Endothelial cell of umbilical vein (primary cell): ENCODE results near the gene ASCL5. TPM values are rescaled to one million over a fixed set of nuclear protein-coding genes. Genes with fewer than 3 reads are reported as not detected.

Experiments
- BruUV-seq: library from RNA; stranded (reverse); fragments of 400-500 nt; replicated peaks from 2 replicates; lab custom pipeline; 2021; lab: Mats Ljungman, UMichigan
- CTCF ChIA-PET: fragments of 300-600, 350-600 bp; sonication (Branson Sonifier 250); formaldehyde crosslinking; loops from one replicate; lab custom pipeline; 2021; ENCODE audit warnings: antibody characterized with exemption, inconsistent platforms; lab: Charles Lee
- POLR2A ChIA-PET: fragments of 300-600, 350-600 bp; sonication (Branson Sonifier 250); formaldehyde crosslinking; loops from one replicate; lab custom pipeline; 2021; ENCODE audit warnings: antibody characterized with exemption, inconsistent platforms; lab: Charles Lee
- DNase-seq: peaks from one replicate; pipeline ENCODE4 v3.0.0-alpha.2; 2011; ENCODE audit warnings: low read depth, low spot score
- FAIRE-seq: peaks from 2 replicates; lab custom pipeline; 2011; peaks lifted over from hg19 to GRCh38; lab: Jason Lieb, UNC
- H2AFZ ChIP-seq: 2 replicates; pipeline ENCODE4 v1.6.0; 2012; ENCODE audit warnings: low read depth, low read length, control low read depth, inconsistent platforms
- H3K27ac ChIP-seq: 2 replicates; pipeline ENCODE4 v1.5.1; 2011; ENCODE audit warnings: low read depth, mild to moderate bottlenecking, control low read depth, low read length, moderate library complexity; ENCODE audit not compliant: insufficient read depth
- H3K27me3 ChIP-seq, 2 experiments: 2 replicates each; pipeline versions ENCODE4 v1.6.0 to v1.6.1; 2011; ENCODE audit warnings: low read length in 2 of 2, mixed read lengths in 1 of 2; ENCODE audit not compliant: control insufficient read depth in 2 of 2, insufficient read depth in 2 of 2
- H3K36me3 ChIP-seq, 2 experiments: 2 replicates in 1 of 2; 3 replicates in 1 of 2; pipeline ENCODE4 v1.5.1; 2011; ENCODE audit warnings: low read length in 2 of 2, mild to moderate bottlenecking in 1 of 2, moderate library complexity in 1 of 2; ENCODE audit not compliant: control insufficient read depth in 2 of 2, insufficient read depth in 2 of 2; ENCODE audit errors: extremely low read depth in 1 of 2
- H3K4me1 ChIP-seq: 3 replicates; pipeline ENCODE4 v1.5.1; 2011; ENCODE audit warnings: mild to moderate bottlenecking, low read length; ENCODE audit not compliant: control insufficient read depth, insufficient read depth; ENCODE audit errors: extremely low read depth
- H3K4me2 ChIP-seq: 2 replicates; pipeline ENCODE4 v1.6.1; 2011; ENCODE audit warnings: low read length, control low read depth, mixed read lengths; ENCODE audit not compliant: insufficient read depth
- H3K4me3 ChIP-seq, 3 experiments: fragments of 200-600 bp in 1 of 3; sonication (generic), shearing (Covaris generic) in 1 of 3; replicated peaks in 1 of 3; 2 replicates each; pipeline ENCODE4 v1.5.1; 2011 to 2016; ENCODE audit warnings: control low read depth in 3 of 3, low read length in 3 of 3, mild to moderate bottlenecking in 2 of 3, inconsistent platforms in 1 of 3, low read depth in 1 of 3, moderate library complexity in 1 of 3; ENCODE audit not compliant: insufficient read depth in 1 of 3
- H3K79me2 ChIP-seq: 2 replicates; pipeline ENCODE4 v1.6.0; 2012; ENCODE audit warnings: low read length, inconsistent platforms; ENCODE audit not compliant: control insufficient read depth, insufficient read depth
- H3K9ac ChIP-seq: replicated peaks from 2 replicates; pipeline ENCODE3; 2011; ENCODE audit warnings: low read length, control low read depth; ENCODE audit not compliant: insufficient read depth; ENCODE audit errors: extremely low read depth
- H3K9me1 ChIP-seq: replicated peaks from 3 replicates; pipeline ENCODE4 v1.6.0; 2011; ENCODE audit warnings: mild to moderate bottlenecking, low read length; ENCODE audit not compliant: control insufficient read depth, insufficient read depth; ENCODE audit errors: extremely low read depth
- H3K9me3 ChIP-seq: replicated peaks from 2 replicates; pipeline ENCODE4 v1.5.1; 2012; ENCODE audit warnings: low read length, inconsistent platforms; ENCODE audit not compliant: control insufficient read depth, insufficient read depth
- H4K20me1 ChIP-seq: replicated peaks from 2 replicates; pipeline ENCODE3; 2011; ENCODE audit warnings: mild to moderate bottlenecking, low read length; ENCODE audit not compliant: control insufficient read depth, insufficient read depth; ENCODE audit errors: extremely low read depth
- EZH2 ChIP-seq: IDR thresholded peaks from 2 replicates; pipeline ENCODE4 v1.6.1; 2012; ENCODE audit warnings: borderline replicate concordance, low read depth, mild to moderate bottlenecking, moderate library complexity, low read length, inconsistent platforms; ENCODE audit not compliant: severe bottlenecking
- FOS ChIP-seq: IDR thresholded peaks from 2 replicates; pipeline ENCODE4 v1.6.1; 2011; ENCODE audit warnings: mild to moderate bottlenecking, low read length, moderate library complexity, borderline replicate concordance; ENCODE audit not compliant: insufficient read depth
- GATA2 ChIP-seq: IDR thresholded peaks from 2 replicates; pipeline ENCODE4 v1.7.0; 2011; ENCODE audit warnings: low read depth, mild to moderate bottlenecking, moderate library complexity, mixed read lengths, low read length; ENCODE audit not compliant: insufficient read length, insufficient read depth
- JUN ChIP-seq: IDR thresholded peaks from 2 replicates; pipeline ENCODE4 v1.6.1; 2011; ENCODE audit warnings: borderline replicate concordance, low read depth; ENCODE audit not compliant: insufficient read length, insufficient read depth
- MYC ChIP-seq: IDR thresholded peaks from one replicate; pipeline ENCODE4 v1.6.1; 2011; ENCODE audit warnings: mild to moderate bottlenecking, low read depth, low read length
- POLR2A ChIP-seq: IDR thresholded peaks from 2 replicates; pipeline ENCODE4 v1.6.1; 2012; ENCODE audit warnings: low read depth, mild to moderate bottlenecking, control low read depth, low read length
- POLR2AphosphoS5 ChIP-seq: IDR thresholded peaks from 2 replicates; pipeline ENCODE4 v1.6.1; 2012; ENCODE audit warnings: low read depth, mild to moderate bottlenecking, control low read depth, low read length, moderate library complexity; ENCODE audit not compliant: insufficient read depth
- dilution Hi-C: fragments of 300-500 bp; cut with MboI; formaldehyde crosslinking; loops from one replicate; pipeline ENCODE4 v1.15.0; 2019; ENCODE audit warnings: low sequenced_read_pairs; ENCODE audit not compliant: extremely low pct_ligation_motif_present
- intact Hi-C: fragments of 100-400 bp; cut with micrococcal nuclease; formaldehyde crosslinking; loops from one replicate; pipeline ENCODE4 v1.10.0; 2022
- polyA plus RNA-seq, 4 experiments: library from polyadenylated mRNA; depleted of rRNA in 3 of 4; stranded (reverse) in 3 of 4; unstranded in 1 of 4; fragments of >200 nt; gene quantifications; 2 replicates each; pipeline versions ENCODE4 v1.2.1 to v1.2.3, GENCODE V29; 2011 to 2012; ENCODE audit warnings: missing spikeins in 1 of 4
- total RNA-seq: library from RNA; stranded (reverse); gene quantifications from 2 replicates; pipeline ENCODE4 v1.2.3, GENCODE V29; 2021
- TF ChIP-seq, protein P1 (sequence below): IDR thresholded peaks from 2 replicates; pipeline ENCODE4 v1.6.1; 2011; ENCODE audit not compliant: insufficient read depth, insufficient read length
- TF ChIP-seq, protein P2 (sequence below), 2 donors: IDR thresholded peaks; 1 replicate in 1 of 2; 2 replicates in 1 of 2; pipeline ENCODE4 v1.5.1; 2011; ENCODE audit warnings: low read length in 2 of 2, mild to moderate bottlenecking in 2 of 2, moderate library complexity in 2 of 2, control low read depth in 1 of 2, inconsistent platforms in 1 of 2, low read depth in 1 of 2; ENCODE audit not compliant: insufficient read depth in 1 of 2; ENCODE audit errors: extremely low read depth in 1 of 2

The ASCL5 gene
- total and polyA plus RNA-seq, 2 donors (not counting 3 experiments of a cell fraction or from before 2014, with no cell fraction given), result not detected

DNA sequence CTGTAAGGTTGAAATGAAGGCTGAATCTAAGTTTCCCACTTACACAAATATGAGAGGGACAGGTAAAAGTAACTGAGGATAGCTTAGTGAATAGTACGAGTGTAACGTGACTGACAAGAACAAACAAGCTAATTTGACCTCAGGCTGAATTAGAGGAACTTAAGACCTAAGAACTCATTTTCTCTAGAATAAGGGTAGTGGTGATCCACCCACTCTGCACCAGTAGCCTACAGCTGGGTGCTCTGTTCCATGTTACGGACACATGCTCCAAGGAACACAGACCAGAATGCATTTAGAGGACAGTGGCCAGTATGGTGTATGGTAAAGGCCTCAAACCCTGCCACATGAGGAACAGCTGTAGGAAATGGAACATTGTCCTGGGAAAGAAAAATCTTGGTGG, 42.2 kb upstream of the ASCL5 start:
- intact Hi-C loops (no loop called here), dilution Hi-C loops (no loop called here)
- no peak overlapping the region for H3K9ac ChIP-seq
- H4K20me1 ChIP-seq, result no peaks in the 10 kb centered on the region
- H3K9me1 ChIP-seq, result no peaks in the 10 kb centered on the region
- no peak overlapping the region for H3K4me3 ChIP-seq
- BruUV-seq, result no TSS peak
- no peak overlapping the region for H2AFZ ChIP-seq
- POLR2A ChIA-PET, result no interaction called here
- no peak for FAIRE-seq
- no peaks in the 10 kb centered on the region for H3K36me3 ChIP-seq
- H3K79me2 ChIP-seq, result no peaks in the 10 kb centered on the region
- H3K4me2 ChIP-seq, result no peak overlapping the region
- CTCF ChIA-PET, result interaction anchor here (0.5 to 2.4 kb wide), 5 partner anchors 10 to 783 kb away, joined by 3 to 9 read pairs (median 4); partner anchors contain the start of gene TMEM9
- H3K27me3 ChIP-seq, result peaks cover 10 to 13% of the 10 kb centered on the region in 2 experiments
- peaks cover 9% of the 10 kb centered on the region for H3K4me1 ChIP-seq
- no peak for DNase-seq
- H3K9me3 ChIP-seq, result no peaks in the 10 kb centered on the region
- TF ChIP-seq FOS (no peak), POLR2A (no peak), GATA2 (no peak), MYC (no peak), JUN (no peak), POLR2AphosphoS5 (no peak), EZH2 (no peak)
- TF ChIP-seq, protein P1, sequence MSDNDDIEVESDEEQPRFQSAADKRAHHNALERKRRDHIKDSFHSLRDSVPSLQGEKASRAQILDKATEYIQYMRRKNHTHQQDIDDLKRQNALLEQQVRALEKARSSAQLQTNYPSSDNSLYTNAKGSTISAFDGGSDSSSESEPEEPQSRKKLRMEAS, result no peak
- TF ChIP-seq, protein P2, sequence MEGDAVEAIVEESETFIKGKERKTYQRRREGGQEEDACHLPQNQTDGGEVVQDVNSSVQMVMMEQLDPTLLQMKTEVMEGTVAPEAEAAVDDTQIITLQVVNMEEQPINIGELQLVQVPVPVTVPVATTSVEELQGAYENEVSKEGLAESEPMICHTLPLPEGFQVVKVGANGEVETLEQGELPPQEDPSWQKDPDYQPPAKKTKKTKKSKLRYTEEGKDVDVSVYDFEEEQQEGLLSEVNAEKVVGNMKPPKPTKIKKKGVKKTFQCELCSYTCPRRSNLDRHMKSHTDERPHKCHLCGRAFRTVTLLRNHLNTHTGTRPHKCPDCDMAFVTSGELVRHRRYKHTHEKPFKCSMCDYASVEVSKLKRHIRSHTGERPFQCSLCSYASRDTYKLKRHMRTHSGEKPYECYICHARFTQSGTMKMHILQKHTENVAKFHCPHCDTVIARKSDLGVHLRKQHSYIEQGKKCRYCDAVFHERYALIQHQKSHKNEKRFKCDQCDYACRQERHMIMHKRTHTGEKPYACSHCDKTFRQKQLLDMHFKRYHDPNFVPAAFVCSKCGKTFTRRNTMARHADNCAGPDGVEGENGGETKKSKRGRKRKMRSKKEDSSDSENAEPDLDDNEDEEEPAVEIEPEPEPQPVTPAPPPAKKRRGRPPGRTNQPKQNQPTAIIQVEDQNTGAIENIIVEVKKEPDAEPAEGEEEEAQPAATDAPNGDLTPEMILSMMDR (IDR thresholded peaks at IDR 0.05; ENCODE audit: extremely low read depth in 1 of 2, insufficient read depth in 1 of 2, low read depth in 1 of 2, low read length in 2 of 2), result no peak
- H3K27ac ChIP-seq, result no peak overlapping the region
